Measurements from ENCODE around the gene RADIL.

DNA sequence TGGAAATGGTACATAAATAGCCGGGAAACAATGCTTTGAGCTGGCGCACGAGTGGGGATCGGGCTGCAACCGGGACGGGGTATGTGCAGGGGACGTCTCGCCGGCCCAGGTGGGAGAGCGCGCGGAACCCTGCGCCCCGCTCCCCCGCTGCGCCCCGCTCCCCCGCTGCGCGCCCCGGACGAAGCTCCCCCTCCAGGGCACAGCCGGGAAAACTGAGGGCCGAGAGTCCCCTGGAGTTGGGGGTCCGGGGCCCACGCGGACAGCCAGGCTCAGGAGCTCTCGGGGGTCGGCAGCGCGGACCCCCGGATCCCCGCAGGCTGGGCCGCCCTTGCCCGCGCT, 514 bp downstream of the RADIL start:
- TF ChIP-seq CTCF (IDR thresholded peaks at IDR 0.05) (no peak), ZFX (IDR thresholded peaks at IDR 0.05; ENCODE audit: borderline replicate concordance) (no peak)

Data from 22Rv1 (cell line).